Measurements from ENCODE around the gene METRNL. TPM values are rescaled to one million over a fixed set of nuclear protein-coding genes. Genes with fewer than 3 reads are reported as not detected.

Gene METRNL
- total RNA-seq, 1 donor from 2014 or later = 85.3 TPM

GRCh38 chr17:83092931-83093330, 13.5 kb downstream of the METRNL start:
- DNase-seq = no peak

- DNase-seq = no peak
Measured at GRCh38 chr17:83093506-83093905, 14.1 kb downstream of the METRNL start.

GRCh38 chr17:83094291-83094690, 14.9 kb downstream of the METRNL start:
- DNase-seq = no peak

GRCh38 chr17:83095016-83095415, 15.6 kb downstream of the METRNL start:
- no peak for DNase-seq

- no peak for DNase-seq
Measured at GRCh38 chr17:83096401-83097224, 17.2 kb downstream of the METRNL start.

- no peak for DNase-seq
Measured at GRCh38 chr17:83097831-83098230, 18.4 kb downstream of the METRNL start.

GRCh38 chr17:83098241-83099085, 19.1 kb downstream of the METRNL start:
- DNase-seq = no peak

GRCh38 chr17:83099086-83099555, 19.7 kb downstream of the METRNL start:
- no peak for DNase-seq

- no peak for DNase-seq
Measured at GRCh38 chr17:83099570-83100181, 20.3 kb downstream of the METRNL start.

- DNase-seq = no peak
Measured at GRCh38 chr17:83100220-83100852, 20.9 kb downstream of the METRNL start.

- DNase-seq = no peak
Measured at GRCh38 chr17:83100853-83101391, 21.5 kb downstream of the METRNL start.

- DNase-seq = no peak
Measured at GRCh38 chr17:83101805-83102480, 22.5 kb downstream of the METRNL start.

GRCh38 chr17:83103200-83103942, 24.0 kb downstream of the METRNL start:
- peak; percentile 70 for DNase-seq

GRCh38 chr17:83103943-83104311, 24.5 kb downstream of the METRNL start:
- no peak for DNase-seq

- peak; percentile 47 for DNase-seq
Measured at GRCh38 chr17:83104577-83105505, 25.4 kb downstream of the METRNL start.

- DNase-seq = no peak
Measured at GRCh38 chr17:83105512-83105911, 26.1 kb downstream of the METRNL start.

GRCh38 chr17:83106056-83106588, 26.7 kb downstream of the METRNL start:
- DNase-seq = no peak

GRCh38 chr17:83106913-83107655, 27.7 kb downstream of the METRNL start:
- no peak for DNase-seq

- DNase-seq = no peak
Measured at GRCh38 chr17:83107656-83108048, 28.2 kb downstream of the METRNL start.
